Panc1 (cell line): ENCODE measurements around the gene LRIG2. TPM values are rescaled to one million over a fixed set of nuclear protein-coding genes. Genes with fewer than 3 reads are reported as not detected.

Experiments
- ATAC-seq: fragments of 200-7000 bp; cut with Tn5 transposase; 2 replicates; pipeline ENCODE4 v1.9.1; 2020; ENCODE audit warnings: mild to moderate bottlenecking, moderate library complexity
- BruUV-seq: library from RNA; stranded (reverse); fragments of 400-500 nt; replicated peaks from 2 replicates; lab custom pipeline; 2021; lab: Mats Ljungman, UMichigan
- CTCF ChIA-PET: fragments of 300-600 bp; sonication (Branson Sonifier 250); formaldehyde crosslinking; loops from one replicate; lab custom pipeline; 2022; ENCODE audit warnings: antibody characterized with exemption; lab: Charles Lee
- POLR2A ChIA-PET: fragments of 300-600 bp; sonication (Branson Sonifier 250); formaldehyde crosslinking; loops from one replicate; lab custom pipeline; 2022; ENCODE audit warnings: antibody characterized with exemption; lab: Charles Lee
- DNase-seq: peaks from one replicate; pipeline ENCODE4 v3.0.0-alpha.2; 2010; ENCODE audit warnings: low read depth, low spot score
- H3K27ac ChIP-seq: 2 replicates; pipeline ENCODE4 v1.5.1; 2011; ENCODE audit warnings: mild to moderate bottlenecking, low read length, inconsistent platforms
- H3K27me3 ChIP-seq: fragments of 200-500 bp; sonication (Bioruptor generic); 2 replicates; pipeline ENCODE4 v1.6.0; 2014; ENCODE audit warnings: low read length, inconsistent platforms; ENCODE audit not compliant: control insufficient read depth, insufficient read depth
- H3K36me3 ChIP-seq: fragments of 200-500 bp; sonication (Bioruptor generic); 2 replicates; pipeline ENCODE4 v1.5.1; 2014; ENCODE audit warnings: inconsistent platforms, mild to moderate bottlenecking, low read length, moderate library complexity; ENCODE audit not compliant: control insufficient read depth, insufficient read depth
- H3K4me1 ChIP-seq: 2 replicates; pipeline ENCODE4 v1.5.1; 2011; ENCODE audit warnings: inconsistent platforms, mild to moderate bottlenecking, low read length, moderate library complexity; ENCODE audit not compliant: control insufficient read depth, insufficient read depth
- H3K4me3 ChIP-seq, 2 experiments: 2 replicates each; pipeline ENCODE4 v1.5.1; 2011 to 2012; ENCODE audit warnings: low read depth in 2 of 2, low read length in 2 of 2, mild to moderate bottlenecking in 2 of 2, inconsistent platforms in 1 of 2, moderate library complexity in 1 of 2
- H3K9me3 ChIP-seq: fragments of 200-500 bp; sonication (Bioruptor generic); 2 replicates; pipeline ENCODE4 v1.5.1; 2014; ENCODE audit warnings: low read depth, mild to moderate bottlenecking, inconsistent platforms, low read length, moderate library complexity; ENCODE audit not compliant: control insufficient read depth, insufficient read depth
- POLR2AphosphoS5 ChIP-seq: IDR thresholded peaks from 2 replicates; pipeline ENCODE4 v1.6.1; 2012; ENCODE audit warnings: mild to moderate bottlenecking, low read depth, low read length, moderate library complexity
- SIN3A ChIP-seq: IDR thresholded peaks from 2 replicates; pipeline ENCODE4 v1.6.1; 2012; ENCODE audit warnings: low read depth, mild to moderate bottlenecking, low read length, moderate library complexity, borderline replicate concordance; ENCODE audit not compliant: insufficient read depth
- TCF7L2 ChIP-seq: IDR thresholded peaks from 2 replicates; pipeline ENCODE4 v1.6.1; 2011; ENCODE audit warnings: mild to moderate bottlenecking, low read depth, low read length, inconsistent platforms
- in situ Hi-C: cut with HindIII; loops from 2 replicates; pipeline ENCODE4 v1.10.0; 2016; ENCODE audit warnings: low sequenced_read_pairs, low pct_unique_long_range_greater_than_20kb
- intact Hi-C: fragments of 100-400 bp; cut with micrococcal nuclease; formaldehyde crosslinking; loops from one replicate; pipeline ENCODE4 v1.10.0; 2022; ENCODE audit not compliant: unreplicated experiment
- total RNA-seq: library from RNA; stranded (reverse); gene quantifications from one replicate; pipeline ENCODE4 v1.2.1, GENCODE V29; 2021; ENCODE audit not compliant: unreplicated experiment
- TF ChIP-seq, protein P1 (sequence below), 2 experiments: IDR thresholded peaks; 2 replicates each; pipeline ENCODE4 v1.6.1; 2011 to 2012; ENCODE audit warnings: low read depth in 2 of 2, control low read depth in 1 of 2, low read length in 1 of 2, mild to moderate bottlenecking in 1 of 2, moderate library complexity in 1 of 2; ENCODE audit not compliant: insufficient read depth in 1 of 2
- TF ChIP-seq, protein P2 (sequence below): fragments of 450-650 bp; IDR thresholded peaks from 2 replicates; pipeline ENCODE4 v1.5.1; 2017; ENCODE audit warnings: mild to moderate bottlenecking

The LRIG2 gene
- total RNA-seq, 1 experiment from 2014 or later = 8.9 TPM

DNA sequence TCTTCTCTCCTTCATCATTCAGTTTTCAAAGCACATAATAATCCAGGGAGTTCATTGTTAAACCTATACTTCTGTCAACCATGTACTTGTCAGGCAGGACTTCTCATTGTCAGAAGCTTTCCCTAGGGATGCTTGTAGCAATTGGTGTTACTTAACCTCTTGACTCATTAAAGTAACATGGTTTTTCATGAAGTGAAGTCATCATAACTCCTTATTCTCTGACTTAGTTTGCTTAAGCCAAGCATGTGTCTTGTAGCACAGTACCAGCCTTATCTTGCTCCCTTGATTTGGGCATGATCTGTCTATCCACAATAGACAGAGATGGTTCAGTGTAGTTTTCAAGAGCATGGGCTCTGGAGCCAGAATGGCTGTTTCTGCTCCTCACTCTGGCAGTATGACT is 45.3 kb downstream of the LRIG2 start:
- no TSS peak for BruUV-seq
- no peak for ATAC-seq
- in situ Hi-C loops = no loop called here
- POLR2A ChIA-PET = no interaction called here
- CTCF ChIA-PET = no interaction called here
- Histone ChIP-seq H3K4me1 (no peaks in the 10 kb centered on the region), H3K4me3 (no peak overlapping the region), H3K27ac (no peak overlapping the region), H3K27me3 (no peaks in the 10 kb centered on the region), H3K9me3 (no peaks in the 10 kb centered on the region), H3K36me3 (peaks cover 9% of the 10 kb centered on the region)
- intact Hi-C loops = no loop called here
- TF ChIP-seq, protein P1, sequence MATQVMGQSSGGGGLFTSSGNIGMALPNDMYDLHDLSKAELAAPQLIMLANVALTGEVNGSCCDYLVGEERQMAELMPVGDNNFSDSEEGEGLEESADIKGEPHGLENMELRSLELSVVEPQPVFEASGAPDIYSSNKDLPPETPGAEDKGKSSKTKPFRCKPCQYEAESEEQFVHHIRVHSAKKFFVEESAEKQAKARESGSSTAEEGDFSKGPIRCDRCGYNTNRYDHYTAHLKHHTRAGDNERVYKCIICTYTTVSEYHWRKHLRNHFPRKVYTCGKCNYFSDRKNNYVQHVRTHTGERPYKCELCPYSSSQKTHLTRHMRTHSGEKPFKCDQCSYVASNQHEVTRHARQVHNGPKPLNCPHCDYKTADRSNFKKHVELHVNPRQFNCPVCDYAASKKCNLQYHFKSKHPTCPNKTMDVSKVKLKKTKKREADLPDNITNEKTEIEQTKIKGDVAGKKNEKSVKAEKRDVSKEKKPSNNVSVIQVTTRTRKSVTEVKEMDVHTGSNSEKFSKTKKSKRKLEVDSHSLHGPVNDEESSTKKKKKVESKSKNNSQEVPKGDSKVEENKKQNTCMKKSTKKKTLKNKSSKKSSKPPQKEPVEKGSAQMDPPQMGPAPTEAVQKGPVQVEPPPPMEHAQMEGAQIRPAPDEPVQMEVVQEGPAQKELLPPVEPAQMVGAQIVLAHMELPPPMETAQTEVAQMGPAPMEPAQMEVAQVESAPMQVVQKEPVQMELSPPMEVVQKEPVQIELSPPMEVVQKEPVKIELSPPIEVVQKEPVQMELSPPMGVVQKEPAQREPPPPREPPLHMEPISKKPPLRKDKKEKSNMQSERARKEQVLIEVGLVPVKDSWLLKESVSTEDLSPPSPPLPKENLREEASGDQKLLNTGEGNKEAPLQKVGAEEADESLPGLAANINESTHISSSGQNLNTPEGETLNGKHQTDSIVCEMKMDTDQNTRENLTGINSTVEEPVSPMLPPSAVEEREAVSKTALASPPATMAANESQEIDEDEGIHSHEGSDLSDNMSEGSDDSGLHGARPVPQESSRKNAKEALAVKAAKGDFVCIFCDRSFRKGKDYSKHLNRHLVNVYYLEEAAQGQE (IDR thresholded peaks at IDR 0.05; ENCODE audit: insufficient read depth in 1 of 2, low read depth in 2 of 2, low read length in 1 of 2) = no peak
- no peak for TF ChIP-seq SIN3A
- TF ChIP-seq TCF7L2 = no peak
- TF ChIP-seq, protein P2, sequence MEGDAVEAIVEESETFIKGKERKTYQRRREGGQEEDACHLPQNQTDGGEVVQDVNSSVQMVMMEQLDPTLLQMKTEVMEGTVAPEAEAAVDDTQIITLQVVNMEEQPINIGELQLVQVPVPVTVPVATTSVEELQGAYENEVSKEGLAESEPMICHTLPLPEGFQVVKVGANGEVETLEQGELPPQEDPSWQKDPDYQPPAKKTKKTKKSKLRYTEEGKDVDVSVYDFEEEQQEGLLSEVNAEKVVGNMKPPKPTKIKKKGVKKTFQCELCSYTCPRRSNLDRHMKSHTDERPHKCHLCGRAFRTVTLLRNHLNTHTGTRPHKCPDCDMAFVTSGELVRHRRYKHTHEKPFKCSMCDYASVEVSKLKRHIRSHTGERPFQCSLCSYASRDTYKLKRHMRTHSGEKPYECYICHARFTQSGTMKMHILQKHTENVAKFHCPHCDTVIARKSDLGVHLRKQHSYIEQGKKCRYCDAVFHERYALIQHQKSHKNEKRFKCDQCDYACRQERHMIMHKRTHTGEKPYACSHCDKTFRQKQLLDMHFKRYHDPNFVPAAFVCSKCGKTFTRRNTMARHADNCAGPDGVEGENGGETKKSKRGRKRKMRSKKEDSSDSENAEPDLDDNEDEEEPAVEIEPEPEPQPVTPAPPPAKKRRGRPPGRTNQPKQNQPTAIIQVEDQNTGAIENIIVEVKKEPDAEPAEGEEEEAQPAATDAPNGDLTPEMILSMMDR = no peak
- TF ChIP-seq POLR2AphosphoS5 = no peak
- no peak for DNase-seq

DNA sequence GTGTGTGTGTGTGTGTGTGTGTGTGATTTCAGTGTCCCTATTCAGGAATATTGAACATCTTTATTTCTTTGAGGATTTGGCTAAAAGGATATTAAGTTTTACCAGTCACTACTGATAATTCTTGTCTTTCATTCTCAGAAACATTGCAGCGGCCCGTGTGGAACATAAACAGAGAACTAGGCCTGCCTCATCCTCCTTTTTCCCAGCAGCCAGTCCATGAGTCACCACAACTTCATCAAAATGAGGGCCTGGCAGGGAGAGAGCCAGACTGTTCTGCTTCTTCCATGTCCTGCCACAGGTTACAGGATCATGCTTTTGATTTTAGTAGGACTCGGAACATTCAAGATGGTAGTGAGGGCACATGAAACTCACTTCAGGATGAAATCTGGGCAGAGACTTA is 50.7 kb downstream of the LRIG2 start:
- Histone ChIP-seq H3K27me3 (no peaks in the 10 kb centered on the region), H3K27ac (no peak overlapping the region), H3K4me3 (no peak overlapping the region), H3K9me3 (no peaks in the 10 kb centered on the region), H3K36me3 (peaks cover 2% of the 10 kb centered on the region; the same call in 1 of the 2 replicates), H3K4me1 (no peaks in the 10 kb centered on the region)
- in situ Hi-C loops = no loop called here
- ATAC-seq (no peak), DNase-seq (no peak)
- TF ChIP-seq SIN3A = no peak
- no peak for TF ChIP-seq POLR2AphosphoS5
- TF ChIP-seq, protein P2 = no peak
- no peak for TF ChIP-seq TCF7L2
- TF ChIP-seq, protein P1 (IDR thresholded peaks at IDR 0.05; ENCODE audit: insufficient read depth in 1 of 2, low read depth in 2 of 2, low read length in 1 of 2) = no peak
- ChIA-PET POLR2A (no interaction called here), CTCF (no interaction called here)
- intact Hi-C loops = no loop called here
- TSS peak; percentile 42 for BruUV-seq
